Measurements from ENCODE around the gene ABCB11.

Gene ABCB11

DNA sequence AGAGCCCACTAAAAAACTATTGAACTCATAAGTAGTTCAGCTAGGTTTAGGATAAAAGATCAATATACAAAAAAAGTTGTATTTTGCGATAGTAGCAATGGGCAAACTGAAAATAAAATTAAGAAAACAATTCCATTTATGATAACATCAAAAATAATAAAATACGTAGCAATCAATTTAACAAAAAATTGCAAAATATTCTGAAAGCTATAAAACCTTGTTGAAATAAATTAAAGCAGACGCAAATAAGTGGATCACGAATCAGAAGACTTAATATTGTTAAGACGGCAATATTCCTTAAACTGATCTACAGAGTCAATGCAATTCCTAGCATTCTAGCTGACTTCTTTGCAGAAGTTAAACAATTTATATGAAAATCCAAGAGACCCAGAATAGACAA is 24.5 kb downstream of the ABCB11 start:
- DNase-seq: no peak

DNA sequence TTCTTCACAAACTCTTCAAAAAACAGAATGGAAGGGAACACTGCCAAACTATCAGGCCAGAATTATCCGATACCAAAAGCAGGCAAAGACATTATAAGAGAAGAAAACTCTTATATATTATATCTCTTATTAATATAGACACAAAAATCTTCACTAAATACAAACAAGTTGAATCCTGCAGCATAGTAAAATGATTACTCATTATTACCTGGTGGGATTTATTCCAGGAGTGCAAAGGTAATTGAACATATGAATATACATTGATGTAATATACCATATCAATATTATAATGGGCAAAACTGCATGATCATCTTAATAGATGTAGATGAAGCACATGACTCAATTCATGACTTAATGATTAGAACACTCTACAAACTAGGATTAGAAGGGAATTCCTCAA is 25.1 kb downstream of the ABCB11 start:
- DNase-seq: no peak

DNA sequence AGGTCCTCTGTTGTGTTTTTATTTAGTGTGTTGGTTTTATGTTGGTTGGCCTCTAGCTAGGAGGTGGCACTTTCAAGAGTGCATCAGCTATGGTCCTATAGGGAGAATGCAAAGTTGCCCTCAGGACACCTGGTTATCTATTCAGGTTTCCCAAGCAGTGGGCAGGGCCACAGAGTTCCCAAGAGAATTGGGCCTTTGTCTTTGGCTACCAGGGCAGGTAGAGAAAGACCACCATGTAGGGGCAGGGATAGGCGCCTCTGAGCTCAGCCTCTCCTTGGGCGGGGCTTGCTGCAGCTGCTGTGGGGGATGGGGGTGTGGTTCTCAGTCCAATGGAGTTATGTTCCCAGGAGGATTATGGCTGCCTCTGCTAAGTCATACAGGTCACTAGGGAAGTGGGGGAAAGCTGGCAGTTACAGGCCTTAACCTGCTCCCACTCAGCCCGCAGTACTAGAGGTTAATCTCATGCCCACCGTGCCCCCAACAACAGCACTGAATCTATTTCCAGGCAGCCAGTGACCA is 26.0 kb downstream of the ABCB11 start:
- no peak for DNase-seq

DNA sequence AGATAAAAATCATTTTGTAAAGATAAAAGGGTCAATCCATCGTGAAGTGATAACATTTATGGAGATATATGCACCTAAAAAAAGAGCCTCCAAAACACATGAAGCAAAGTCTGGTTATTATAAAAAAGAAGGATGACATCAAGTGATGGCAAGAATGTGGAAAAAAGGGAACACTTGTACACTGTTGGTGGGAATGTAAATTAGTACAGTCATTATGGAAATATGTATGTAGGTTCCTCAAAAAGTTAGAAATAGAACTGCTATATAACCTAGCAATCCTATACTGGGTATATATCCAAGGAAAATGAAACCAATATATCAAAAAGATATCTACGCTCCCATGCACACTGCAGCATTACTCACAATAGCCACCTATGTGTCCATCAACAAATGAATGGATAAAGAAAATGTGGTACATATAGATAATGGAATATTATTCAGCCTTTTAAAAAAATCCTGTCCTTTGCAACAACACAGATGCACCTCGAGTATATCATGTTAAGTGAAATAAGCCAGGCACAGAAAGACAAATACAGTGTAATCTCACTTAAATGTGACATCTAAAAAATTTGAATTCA is 28.9 kb downstream of the ABCB11 start:
- DNase-seq: no peak

DNA sequence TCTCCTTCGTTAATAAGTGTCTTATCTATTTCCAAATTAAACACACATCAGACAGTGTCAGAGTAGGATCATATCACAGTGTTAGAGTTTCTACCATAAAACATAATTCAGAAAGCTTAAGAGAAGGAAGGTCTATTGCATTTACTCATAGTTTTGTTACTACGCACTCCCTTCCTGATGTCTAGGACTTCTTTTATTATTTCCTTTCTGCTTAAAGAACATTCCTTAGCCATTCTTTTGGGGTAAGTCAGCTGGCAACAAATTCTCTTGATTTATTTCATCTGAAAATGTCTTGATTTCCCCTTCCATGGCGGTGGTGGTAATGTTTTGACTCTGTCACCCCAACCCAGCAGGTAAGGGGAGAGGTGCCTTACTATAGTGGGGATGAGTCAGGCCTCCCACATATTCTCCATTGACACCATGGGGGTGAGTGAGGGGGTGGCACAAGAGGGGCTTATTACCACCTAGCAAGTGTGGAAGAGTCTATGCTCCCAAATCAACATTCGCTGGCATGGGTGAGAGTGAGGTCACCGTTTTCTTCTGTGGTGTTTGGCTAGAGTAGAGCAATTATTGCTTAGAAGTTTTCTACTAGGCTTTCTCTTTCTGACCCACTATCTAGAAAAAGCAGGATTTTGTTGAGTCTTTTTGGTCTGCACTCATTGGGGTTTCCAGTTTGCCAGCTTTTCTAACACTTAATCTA is 29.9 kb downstream of the ABCB11 start:
- DNase-seq: peak; percentile 4

DNA sequence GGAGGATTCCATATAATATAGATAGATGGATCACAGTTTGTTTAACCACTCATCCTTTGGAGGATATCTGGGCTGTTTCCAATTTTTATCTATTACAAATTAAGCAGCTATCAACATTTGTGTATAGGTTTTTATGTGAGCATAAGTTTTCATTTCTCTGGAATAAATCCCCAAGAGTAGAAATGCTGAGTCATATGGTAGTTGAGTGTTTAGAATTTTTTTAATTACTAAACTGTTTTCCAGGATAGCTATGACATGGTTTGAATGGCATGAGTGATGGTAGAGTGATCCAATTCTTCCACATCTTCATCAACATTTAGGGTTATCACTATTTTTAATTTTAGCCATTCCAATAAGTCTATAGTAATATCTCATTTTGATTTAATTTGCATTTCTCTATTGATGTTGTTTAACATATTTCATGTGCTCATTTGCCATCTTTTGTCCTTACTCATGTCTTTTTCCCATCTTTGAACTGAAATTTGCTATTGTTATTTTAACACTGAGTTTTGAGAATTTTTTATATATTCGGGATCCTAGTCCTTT is 31.4 kb downstream of the ABCB11 start:
- DNase-seq: no peak

DNA sequence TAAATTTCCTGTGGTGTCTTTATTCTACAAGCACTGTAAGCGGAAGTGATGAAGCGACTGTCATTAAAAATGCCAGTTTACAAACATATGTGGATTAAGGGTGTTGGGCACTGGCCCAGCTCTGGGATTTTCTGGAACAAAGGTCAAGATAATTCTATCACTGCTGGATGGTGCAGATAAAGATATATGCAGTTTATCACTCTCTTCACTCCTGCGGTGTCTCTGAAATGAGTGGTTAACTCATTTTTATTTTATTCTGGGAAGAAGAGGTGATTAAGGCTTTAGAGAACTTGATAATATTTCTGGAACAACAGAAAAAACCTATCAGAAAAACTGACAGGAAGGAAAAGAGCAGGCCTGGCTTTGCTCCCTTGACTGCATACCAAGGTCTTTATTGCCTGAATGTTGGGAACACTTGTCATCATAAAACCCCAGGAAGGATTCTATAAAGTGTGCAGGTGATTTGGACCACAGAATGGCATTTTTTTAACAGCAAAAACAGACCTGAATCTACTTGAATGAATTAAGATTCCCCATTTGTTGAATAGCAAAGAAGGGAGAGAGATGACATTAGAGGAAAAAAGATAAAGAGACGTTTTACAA is 32.4 kb downstream of the ABCB11 start:
- no peak for DNase-seq

DNA sequence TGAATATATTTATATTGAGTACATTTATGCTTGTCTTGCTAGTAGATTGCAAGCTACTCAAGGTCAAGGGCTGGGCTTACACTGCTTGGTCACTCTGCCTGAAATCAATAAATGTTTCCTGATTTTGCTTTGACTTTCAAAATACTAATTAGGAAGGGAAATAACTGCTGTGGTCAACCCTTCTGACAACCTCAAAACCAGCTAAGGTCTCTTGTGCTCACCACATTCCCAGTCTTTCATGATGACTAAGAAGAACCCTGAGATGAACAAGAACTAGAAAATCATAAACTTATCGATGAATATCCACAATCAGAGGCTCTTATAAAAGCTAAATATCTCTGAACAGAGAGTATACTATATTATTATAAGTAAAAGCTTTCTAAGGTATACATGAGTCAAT is 33.3 kb downstream of the ABCB11 start:
- no peak for DNase-seq

DNA sequence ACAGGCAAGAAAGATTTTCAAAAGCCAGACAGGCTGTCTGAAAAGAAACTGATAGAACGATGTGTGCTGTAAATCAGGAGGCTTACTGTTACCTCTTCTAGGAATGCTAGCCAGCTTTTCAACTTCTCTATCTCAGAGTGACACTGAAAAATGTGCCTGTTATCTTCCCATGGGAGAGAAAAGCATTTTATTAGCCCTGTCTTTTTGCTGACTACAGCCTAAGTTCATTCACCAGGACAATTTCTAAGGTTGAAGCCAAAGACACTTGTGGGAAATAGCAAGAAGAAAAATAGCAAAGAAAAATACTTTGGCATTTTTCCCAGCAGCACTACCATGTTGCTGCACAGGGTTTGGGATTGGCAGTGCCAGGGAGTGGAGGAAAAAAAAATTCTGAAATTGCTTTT is 34.0 kb downstream of the ABCB11 start:
- DNase-seq: no peak

DNA sequence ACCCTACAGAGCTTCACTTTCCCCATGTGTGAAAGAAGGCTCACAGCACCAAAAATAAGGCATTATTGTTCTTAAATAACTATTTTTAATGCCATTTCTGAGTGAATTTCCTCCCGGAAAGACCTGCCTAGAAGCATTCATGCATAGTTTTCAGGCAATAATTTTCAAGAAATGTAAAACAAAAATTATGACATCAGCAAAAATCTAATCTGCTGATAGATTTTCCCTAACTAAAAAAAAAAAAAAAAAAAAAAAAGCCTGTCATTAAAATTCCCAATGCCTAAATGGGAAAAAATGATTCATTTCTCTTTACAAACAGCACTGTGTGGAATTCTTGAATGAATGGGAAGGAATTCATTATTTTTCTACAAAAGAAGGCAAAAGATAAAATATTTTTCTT is 35.4 kb downstream of the ABCB11 start:
- no peak for DNase-seq

DNA sequence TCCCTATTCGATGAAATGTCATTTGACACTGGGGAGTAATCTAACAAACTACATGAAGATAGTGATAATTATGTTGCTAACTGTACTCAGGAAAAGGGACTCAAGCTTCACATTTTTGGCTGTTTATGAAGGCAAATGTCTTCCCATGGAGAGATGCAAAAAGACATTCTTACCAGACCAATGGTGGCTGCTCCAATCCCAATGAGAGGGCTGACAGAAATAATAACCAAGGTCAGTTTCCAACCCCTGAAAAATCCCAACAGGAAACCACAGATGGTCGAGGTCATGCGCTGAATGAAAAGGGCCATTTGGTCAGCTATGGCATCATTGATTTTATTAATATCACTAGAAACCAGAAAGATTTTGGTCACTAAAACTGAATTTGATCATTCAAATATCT is 37.6 kb downstream of the ABCB11 start:
- DNase-seq: no peak

DNA sequence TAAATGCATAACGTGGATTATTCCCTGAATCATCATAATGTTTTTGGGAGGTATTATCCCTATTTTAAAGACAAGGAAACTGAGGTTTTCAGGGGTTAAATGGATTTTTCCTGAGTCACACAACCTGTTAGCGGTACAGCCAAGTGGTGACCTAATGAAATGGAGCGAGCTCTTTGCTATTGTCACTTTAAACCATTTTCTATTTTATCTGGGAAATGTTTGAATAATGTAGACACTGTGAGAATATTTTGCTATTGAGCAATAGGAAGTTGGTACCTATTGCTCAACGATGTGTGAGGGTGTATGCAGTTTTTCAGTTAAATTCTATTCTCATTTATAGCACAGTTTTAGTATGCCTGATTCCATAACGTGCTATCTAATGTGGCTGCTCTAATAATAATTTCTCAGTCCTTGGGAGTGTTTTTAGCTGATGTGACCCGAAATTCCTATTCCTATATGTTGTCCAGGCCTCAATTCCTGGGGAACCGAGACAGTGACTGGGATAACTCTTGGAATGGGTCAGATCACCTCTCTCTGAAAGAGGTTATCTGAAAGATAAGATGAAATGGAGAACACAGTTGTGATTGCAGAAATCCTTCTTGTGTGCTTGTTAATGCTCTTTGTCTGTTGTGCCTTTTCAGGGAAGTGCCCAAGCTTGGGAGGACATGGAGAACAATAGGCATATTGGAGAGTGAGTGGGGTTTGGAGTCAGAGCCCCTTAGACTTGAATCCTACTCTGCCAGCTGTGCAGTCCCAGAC is 38.4 kb downstream of the ABCB11 start:
- DNase-seq: no peak

DNA sequence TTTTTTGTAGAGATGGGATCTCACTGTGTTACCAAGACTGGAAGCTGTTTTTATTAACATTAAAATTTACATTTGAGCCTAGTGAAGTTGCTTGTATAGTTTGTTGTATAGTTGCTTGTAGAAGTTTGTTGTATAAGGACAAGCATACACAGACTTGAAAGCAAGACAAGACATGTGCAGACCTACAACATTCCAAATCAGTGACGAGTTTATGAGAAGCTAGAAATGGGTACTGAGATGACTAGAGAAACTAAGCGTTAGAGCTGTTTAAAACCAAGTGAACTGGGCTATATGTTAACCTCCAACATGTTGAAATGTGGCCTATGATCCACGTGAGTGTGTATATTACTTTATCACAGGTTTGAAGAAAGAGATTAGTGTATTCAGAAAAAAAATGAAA is 39.1 kb downstream of the ABCB11 start:
- DNase-seq: no peak

DNA sequence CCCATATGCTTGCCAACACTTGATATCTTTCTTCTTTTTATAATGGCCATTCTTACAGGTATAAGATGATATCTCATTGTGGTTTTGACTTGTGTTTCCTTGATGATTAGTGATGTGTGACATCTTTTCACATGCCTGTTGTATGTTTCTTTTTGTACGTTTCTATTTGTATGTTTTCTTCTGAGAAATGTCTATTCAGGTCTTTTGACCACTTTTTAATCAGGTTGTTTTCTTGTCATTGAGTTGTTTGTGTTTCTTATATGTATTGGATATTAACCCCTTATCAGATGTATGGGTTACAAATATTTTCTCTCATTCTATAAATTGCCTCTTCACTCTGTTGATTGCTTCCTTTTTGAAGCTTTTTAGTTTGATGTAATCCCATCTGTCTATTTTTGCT is 42.4 kb downstream of the ABCB11 start:
- DNase-seq: no peak

DNA sequence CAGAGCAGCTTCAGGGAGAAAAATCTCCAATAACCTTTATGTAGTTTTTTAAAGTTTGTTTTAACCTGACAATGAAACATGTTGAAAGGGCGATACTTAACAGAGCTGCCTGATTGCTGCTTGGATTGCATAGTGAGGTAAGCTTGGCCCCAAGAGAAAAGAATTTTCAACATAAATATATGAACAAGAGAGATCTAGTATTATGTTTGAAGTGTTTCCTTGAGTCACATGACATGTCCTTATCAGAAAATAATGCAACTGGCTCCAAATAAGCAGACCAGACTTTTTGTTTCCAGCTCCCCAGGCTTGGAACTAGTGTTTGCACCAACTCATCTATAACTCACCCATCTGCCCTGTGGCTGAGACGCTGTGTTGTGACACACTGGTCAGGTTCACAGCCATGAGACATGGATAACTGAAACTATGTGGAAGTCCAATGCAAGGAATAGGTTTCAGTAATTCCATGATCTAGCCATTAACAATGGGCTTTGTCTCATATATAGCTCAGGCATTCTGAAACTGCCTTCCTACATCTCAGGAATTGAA is 44.7 kb downstream of the ABCB11 start:
- DNase-seq: no peak

DNA sequence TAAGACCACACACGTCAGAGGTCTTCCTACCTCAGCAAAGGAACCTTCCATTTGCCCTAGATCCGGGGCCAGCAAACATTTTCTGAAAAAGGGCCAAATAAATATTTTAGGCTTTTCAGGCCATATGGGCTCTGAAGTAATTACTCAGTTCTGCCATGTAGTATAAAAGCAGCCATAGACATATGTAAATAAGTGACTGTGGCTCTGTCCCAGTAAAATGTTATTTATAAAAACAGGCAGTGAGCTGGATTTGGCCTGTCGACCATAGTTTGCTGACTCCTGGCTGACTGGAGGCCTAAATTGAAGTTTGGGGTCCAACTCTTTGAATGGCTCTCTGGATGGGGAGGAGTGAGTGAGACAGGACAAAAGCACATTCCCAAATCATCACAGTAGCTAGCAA is 49.5 kb downstream of the ABCB11 start:
- DNase-seq: no peak

DNA sequence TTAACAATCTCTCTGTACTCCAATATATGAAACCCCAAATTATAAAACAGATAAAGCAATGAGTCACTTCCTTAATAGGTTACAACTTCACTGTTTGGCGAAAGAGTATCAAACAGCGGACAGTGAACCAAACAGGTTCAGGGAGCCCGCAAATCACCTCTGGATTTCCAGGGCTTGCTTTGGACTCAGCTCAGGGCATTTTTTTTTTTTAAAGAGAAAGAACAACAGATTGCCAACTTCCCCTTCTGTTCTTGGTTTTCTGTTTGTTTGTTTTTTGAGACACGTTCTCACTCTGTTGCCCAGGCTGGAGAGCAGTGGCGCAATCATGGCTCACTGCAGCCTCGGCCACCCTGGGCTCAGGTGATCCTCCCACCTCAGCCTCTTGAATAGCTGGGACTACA is 52.7 kb downstream of the ABCB11 start:
- DNase-seq: no peak

DNA sequence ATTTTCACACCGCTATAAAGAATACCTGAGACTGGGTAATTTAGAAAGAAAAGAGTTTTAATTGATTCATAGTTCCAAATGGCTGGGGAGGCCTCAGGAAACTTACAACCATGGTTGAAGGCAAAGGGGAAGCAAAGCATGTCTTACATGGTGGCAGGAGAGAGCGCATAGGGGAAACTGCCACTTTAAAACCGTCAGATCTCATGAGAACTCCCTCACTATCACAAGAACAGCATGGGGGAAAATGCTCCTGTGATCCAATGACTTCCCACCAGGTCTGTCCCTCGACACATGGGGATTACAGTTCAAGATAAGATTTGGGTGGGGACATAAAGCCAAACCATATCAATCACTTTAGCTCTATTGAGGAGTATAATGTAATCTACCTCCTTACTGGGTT is 53.5 kb downstream of the ABCB11 start:
- DNase-seq: no peak

DNA sequence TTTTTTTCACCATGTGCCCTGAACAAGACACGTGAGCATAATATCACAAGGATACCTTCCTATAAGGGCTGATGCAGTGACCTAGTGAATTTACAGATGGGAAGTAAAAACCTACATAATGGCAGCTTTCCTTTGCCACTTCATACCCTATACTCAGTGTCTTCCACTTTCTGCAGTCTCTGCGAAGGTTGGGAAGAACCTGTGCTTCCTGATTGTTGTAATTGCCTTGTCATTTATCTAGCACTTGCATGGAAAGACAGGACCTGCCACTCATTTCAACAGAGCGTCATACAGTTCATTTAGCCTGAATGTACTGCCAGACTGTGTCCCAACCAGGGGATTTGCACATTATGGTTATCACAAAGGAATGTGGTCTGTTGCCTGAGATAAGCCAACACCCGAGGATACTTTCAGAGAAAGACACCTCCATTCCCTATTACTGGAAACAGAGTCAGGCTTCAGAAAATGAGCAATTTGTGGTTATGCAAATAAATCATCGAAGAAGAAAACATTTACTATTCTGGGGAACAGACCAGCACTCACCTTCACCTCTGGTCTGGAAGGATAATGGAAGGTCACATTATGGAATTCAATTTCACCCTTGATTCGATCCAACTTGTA is 55.0 kb downstream of the ABCB11 start:
- no peak for DNase-seq

DNA sequence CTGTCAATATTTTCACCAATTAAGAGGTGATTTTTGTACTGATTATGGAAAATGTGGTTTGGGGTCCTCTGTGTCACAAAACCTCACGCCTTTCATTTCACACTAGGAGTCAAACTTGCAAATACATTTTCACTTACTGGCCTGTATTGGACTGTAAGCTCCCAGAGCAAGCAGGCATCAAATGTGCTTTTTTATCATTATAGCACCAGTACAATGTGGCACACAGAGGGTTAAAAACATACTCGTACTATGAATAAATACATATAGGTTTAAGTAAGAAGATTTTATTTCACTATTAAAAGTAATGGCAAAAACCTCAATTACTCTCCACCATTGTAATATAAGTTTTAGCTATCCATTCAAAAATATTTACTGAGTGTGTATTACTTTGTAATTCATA is 56.7 kb downstream of the ABCB11 start:
- no peak for DNase-seq

DNA sequence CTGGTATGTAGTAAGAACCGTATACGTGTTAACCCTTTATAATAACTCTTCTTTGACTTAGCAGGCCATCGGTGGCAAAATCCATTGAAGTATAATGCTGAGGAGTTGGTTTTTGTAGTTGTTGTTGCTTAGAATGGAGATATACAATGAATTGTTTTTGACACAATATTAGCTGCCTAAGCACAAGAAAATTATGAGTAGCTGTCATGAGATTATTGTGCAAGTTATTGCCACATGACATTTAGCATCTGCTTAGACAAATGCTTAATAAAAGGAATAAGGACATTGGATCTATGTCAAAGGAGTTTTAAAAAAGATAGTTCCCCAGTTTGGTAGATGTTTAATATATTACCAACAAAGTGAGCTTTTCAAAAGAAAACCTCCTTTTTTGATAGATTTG is 59.9 kb downstream of the ABCB11 start:
- DNase-seq: no peak

DNA sequence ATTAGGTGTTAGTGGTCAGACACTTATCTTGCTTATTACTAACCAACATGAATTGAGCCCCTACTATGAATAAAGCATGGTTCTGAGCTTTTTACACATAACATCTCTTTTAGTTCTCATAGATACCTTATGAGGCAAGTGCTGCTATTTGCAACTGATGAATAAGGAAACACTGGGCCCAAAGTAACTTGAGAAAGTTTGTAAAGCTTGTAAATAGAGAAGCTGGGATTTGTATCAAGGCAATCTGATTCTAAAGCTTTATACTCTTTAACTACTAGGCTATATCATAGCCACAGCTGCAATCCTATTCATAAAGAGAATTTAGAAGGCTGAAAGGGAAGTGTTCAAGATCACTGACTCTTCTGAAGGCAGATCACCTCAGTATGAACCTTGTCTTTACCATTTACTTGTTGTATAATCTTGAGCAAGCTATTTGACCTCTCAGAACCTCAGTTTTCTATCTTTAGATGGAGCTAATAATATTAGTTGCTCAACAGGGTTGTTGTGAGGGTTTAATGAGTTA is 60.4 kb downstream of the ABCB11 start:
- DNase-seq: no peak
